Common myeloid progenitor, CD34-positive (primary cell): Measurements from ENCODE around the gene SERPINA1.
A peak's percentile ranks its signal among the peaks of the same experiment; 100 is the strongest.
"Not testable (repeated sequence)": the region's sequence is repeated elsewhere in the genome, so short reads cannot be mapped to it uniquely, and the experiment has no call there.

ENCODE experiments used
- CTCF ChIA-PET: fragments of 350-600 bp; sonication (Branson Sonifier 250); formaldehyde crosslinking; loops from one replicate; lab custom pipeline; 2021; ENCODE audit warnings: antibody characterized with exemption; lab: Charles Lee
- POLR2A ChIA-PET: fragments of 350-600 bp; sonication (Branson Sonifier 250); formaldehyde crosslinking; loops from one replicate; lab custom pipeline; 2021; ENCODE audit warnings: antibody characterized with exemption; lab: Charles Lee
- DNase-seq, 3 donors: peaks; one replicate each; pipeline versions ENCODE4 v3.0.0 to v3.0.0-alpha.2; 2013
- H3K27ac ChIP-seq, 2 experiments: 1 replicate in 1 of 2; 2 replicates in 1 of 2; pipeline ENCODE4 v1.7.0; 2013; ENCODE audit warnings: inconsistent platforms in 2 of 2, low read length in 2 of 2, mild to moderate bottlenecking in 2 of 2, low read depth in 1 of 2, moderate library complexity in 1 of 2; ENCODE audit not compliant: severe bottlenecking in 2 of 2, insufficient read depth in 1 of 2, poor library complexity in 1 of 2
- H3K27me3 ChIP-seq, 5 experiments: replicated peaks in 2 of 5; 1 replicate in 3 of 5; 2 replicates in 2 of 5; pipeline versions ENCODE4 v1.6.1 to v1.7.0; 2013; ENCODE audit warnings: low read length in 4 of 5, mild to moderate bottlenecking in 2 of 5, moderate library complexity in 2 of 5, inconsistent platforms in 1 of 5; ENCODE audit not compliant: insufficient read depth in 5 of 5, control insufficient read depth in 4 of 5
- H3K36me3 ChIP-seq, 4 experiments: 1 replicate in 2 of 4; 2 replicates in 2 of 4; pipeline versions ENCODE4 v1.6.1 to v1.7.0; 2013; ENCODE audit warnings: low read length in 3 of 4, control low read depth in 1 of 4, mild to moderate bottlenecking in 1 of 4; ENCODE audit not compliant: control insufficient read depth in 4 of 4, insufficient read depth in 4 of 4
- H3K4me1 ChIP-seq, 4 experiments: 1 replicate in 3 of 4; 2 replicates in 1 of 4; pipeline versions ENCODE4 v1.6.1 to v1.7.1; 2013; ENCODE audit warnings: low read length in 3 of 4, mild to moderate bottlenecking in 3 of 4, control low read depth in 1 of 4, inconsistent platforms in 1 of 4, moderate library complexity in 1 of 4; ENCODE audit not compliant: control insufficient read depth in 4 of 4, insufficient read depth in 4 of 4; ENCODE audit errors: control extremely low read depth in 1 of 4
- H3K4me3 ChIP-seq, 7 experiments: 1 replicate in 4 of 7; 2 replicates in 3 of 7; pipeline versions ENCODE4 v1.5.1 to v1.7.0; 2013; ENCODE audit warnings: mild to moderate bottlenecking in 7 of 7, low read length in 6 of 7, moderate library complexity in 6 of 7, inconsistent platforms in 2 of 7, low read depth in 2 of 7, control low read depth in 1 of 7; ENCODE audit not compliant: insufficient read depth in 4 of 7, control insufficient read depth in 1 of 7; ENCODE audit errors: extremely low read depth in 1 of 7
- H3K9me3 ChIP-seq, 5 experiments: 1 replicate in 4 of 5; 2 replicates in 1 of 5; pipeline versions ENCODE4 v1.6.1 to v1.7.1; 2013; ENCODE audit warnings: low read length in 4 of 5, mild to moderate bottlenecking in 2 of 5, inconsistent platforms in 1 of 5, low read depth in 1 of 5, moderate library complexity in 1 of 5; ENCODE audit not compliant: control insufficient read depth in 4 of 5, insufficient read depth in 2 of 5; ENCODE audit errors: control extremely low read depth in 1 of 5
- WGBS: methylation state at CpG from one replicate; pipeline ENCODE4 v1.1.5; 2013; ENCODE audit not compliant: insufficient coverage; 5-methylcytosine and 5-hydroxymethylcytosine counted together

SERPINA1 gene

GRCh38 chr14:94354638-94355185 lies 33.7 kb downstream of the SERPINA1 start:
- H3K4me3 ChIP-seq = no peak overlapping the region
- H3K36me3 ChIP-seq = no peaks in the 10 kb centered on the region
- 100% methylated on average over 3 of the region's 3 CpGs for WGBS
- no peak overlapping the region for H3K27ac ChIP-seq
- CTCF ChIA-PET = interaction anchor here (1.4 to 3.3 kb wide), 2 partner anchors 14 to 131 kb away, joined by 3 to 8 read pairs; no protein-coding TSS in a partner anchor
- POLR2A ChIA-PET = no interaction called here
- no peak for DNase-seq
- H3K4me1 ChIP-seq = no peaks in the 10 kb centered on the region
- peaks cover 5 to 30% (median 15%) of the 10 kb centered on the region in 5 experiments for H3K27me3 ChIP-seq
- no peaks in the 10 kb centered on the region for H3K9me3 ChIP-seq

GRCh38 chr14:94354190-94354589 lies 34.2 kb downstream of the SERPINA1 start:
- POLR2A ChIA-PET, H3K4me3 ChIP-seq, H3K4me1 ChIP-seq, H3K27ac ChIP-seq, H3K9me3 ChIP-seq, DNase-seq, H3K36me3 ChIP-seq: not testable (repeated sequence)
- peaks cover 5 to 30% (median 15%) of the 10 kb centered on the region in 5 experiments for H3K27me3 ChIP-seq
- CTCF ChIA-PET = interaction anchor here (3.3 kb wide), 1 partner anchor 132 kb away, joined by 8 read pairs; no protein-coding TSS in a partner anchor
- 100% methylated on average over 4 of the region's 8 CpGs for WGBS

- no peak for DNase-seq
- POLR2A ChIA-PET = no interaction called here
- no peak overlapping the region for H3K27ac ChIP-seq
- no peaks in the 10 kb centered on the region for H3K4me1 ChIP-seq
- CTCF ChIA-PET = interaction anchor here (1.1 kb wide), 1 partner anchor 13 kb away, joined by 3 read pairs; no protein-coding TSS in a partner anchor
- no peaks in the 10 kb centered on the region for H3K36me3 ChIP-seq
- H3K27me3 ChIP-seq = peaks cover 0 to 16% (median 2%) of the 10 kb centered on the region in 5 experiments
- WGBS = 92% methylated on average over 7 of the region's 7 CpGs
- H3K4me3 ChIP-seq = no peak overlapping the region
- no peaks in the 10 kb centered on the region for H3K9me3 ChIP-seq
Observed at GRCh38 chr14:94349276-94349675, 39.1 kb downstream of the SERPINA1 start.

- DNase-seq = no peak
- ChIA-PET POLR2A (no interaction called here), CTCF (interaction anchor here (1.1 kb wide), 1 partner anchor 13 kb away, joined by 3 read pairs; no protein-coding TSS in a partner anchor)
- Histone ChIP-seq H3K27me3 (peaks cover 0 to 16% (median 2%) of the 10 kb centered on the region in 5 experiments), H3K4me3 (no peak overlapping the region), H3K4me1 (no peaks in the 10 kb centered on the region), H3K36me3 (no peaks in the 10 kb centered on the region), H3K27ac (no peak overlapping the region), H3K9me3 (no peaks in the 10 kb centered on the region)
Observed at GRCh38 chr14:94348836-94349235, 39.6 kb downstream of the SERPINA1 start.

GRCh38 chr14:94346841-94347240 lies 41.6 kb downstream of the SERPINA1 start:
- POLR2A ChIA-PET = no interaction called here
- no peaks in the 10 kb centered on the region for H3K36me3 ChIP-seq
- DNase-seq = no peak
- peaks cover 0 to 3% (median 0%) of the 10 kb centered on the region in 4 experiments for H3K4me1 ChIP-seq
- H3K27ac ChIP-seq = no peak overlapping the region
- no peak overlapping the region for H3K4me3 ChIP-seq
- CTCF ChIA-PET = no interaction called here
- H3K9me3 ChIP-seq = no peaks in the 10 kb centered on the region
- peaks cover 0 to 11% (median 0%) of the 10 kb centered on the region in 5 experiments for H3K27me3 ChIP-seq
- 100% methylated on average over 5 of the region's 5 CpGs for WGBS

- CTCF ChIA-PET, H3K4me1 ChIP-seq, H3K27ac ChIP-seq, H3K36me3 ChIP-seq, H3K4me3 ChIP-seq, H3K9me3 ChIP-seq, POLR2A ChIA-PET: not testable (repeated sequence)
- H3K27me3 ChIP-seq = peaks cover 0 to 11% (median 0%) of the 10 kb centered on the region in 5 experiments
- DNase-seq = peak; percentile 6 to 59 (median 48)
- WGBS = 79% methylated on average over 15 of the region's 24 CpGs
Observed at GRCh38 chr14:94346065-94346786, 42.2 kb downstream of the SERPINA1 start.
